Fibroblast of peridontal ligament (primary cell): ENCODE measurements around the gene EHD3.

Source experiments
- DNase-seq: peaks from one replicate; pipeline ENCODE4 v3.0.0-alpha.2; 2010; ENCODE audit errors: extremely low read depth

Gene EHD3

GRCh38 chr2:31212659-31213600 is 21.0 kb upstream of the EHD3 start:
- DNase-seq: no peak

- no peak for DNase-seq
Measured at GRCh38 chr2:31213601-31214443, 20.1 kb upstream of the EHD3 start.

- no peak for DNase-seq
Measured at GRCh38 chr2:31214444-31214915, 19.5 kb upstream of the EHD3 start.

- no peak for DNase-seq
Measured at GRCh38 chr2:31216734-31217133, 17.2 kb upstream of the EHD3 start.

- DNase-seq: no peak
Measured at GRCh38 chr2:31217465-31218200, 16.3 kb upstream of the EHD3 start, which contains the start of gene CAPN14. Gene CAPN14, minus strand, starts transcription at chr2:31217515. Its CDS starts 12,068 bp downstream, at chr2:31205447.

GRCh38 chr2:31219131-31219969 is 14.6 kb upstream of the EHD3 start:
- peak; percentile 69 for DNase-seq

GRCh38 chr2:31221544-31221943 is 12.4 kb upstream of the EHD3 start:
- DNase-seq: no peak

- DNase-seq: no peak
Measured at GRCh38 chr2:31222071-31222470, 11.9 kb upstream of the EHD3 start.

- no peak for DNase-seq
Measured at GRCh38 chr2:31223026-31223425, 10.9 kb upstream of the EHD3 start.

GRCh38 chr2:31223749-31224148 is 10.2 kb upstream of the EHD3 start:
- no peak for DNase-seq

- DNase-seq: no peak
Measured at GRCh38 chr2:31226266-31226665, 7.7 kb upstream of the EHD3 start.

- peak; percentile 38 for DNase-seq
Measured at GRCh38 chr2:31227110-31227509, 6.8 kb upstream of the EHD3 start.

GRCh38 chr2:31227711-31228125 is 6.2 kb upstream of the EHD3 start:
- peak; percentile 91 for DNase-seq

GRCh38 chr2:31228717-31229116 is 5.2 kb upstream of the EHD3 start:
- DNase-seq: no peak

GRCh38 chr2:31230751-31231150 is 3.2 kb upstream of the EHD3 start:
- DNase-seq: peak; percentile 79

GRCh38 chr2:31231571-31232302 is 2.2 kb upstream of the EHD3 start:
- no peak for DNase-seq

GRCh38 chr2:31232586-31232985 is 1.4 kb upstream of the EHD3 start:
- no peak for DNase-seq

- DNase-seq: peak; percentile 23
Measured at GRCh38 chr2:31233231-31233630, 721 bp upstream of the EHD3 start.

- DNase-seq: no peak
Measured at GRCh38 chr2:31234683-31235503, 941 bp downstream of the EHD3 start.
